NB4 (cell line): Measurements from ENCODE around the gene FSTL5.

Experiments used
- DNase-seq: peaks from one replicate; pipeline ENCODE4 v3.0.0; 2010; ENCODE audit warnings: low read depth
- H3K4me3 ChIP-seq: one replicate; pipeline ENCODE4 v1.5.1; 2011; ENCODE audit warnings: mild to moderate bottlenecking, low read depth, low read length, moderate library complexity
- MYC ChIP-seq: IDR thresholded peaks from 2 replicates; pipeline ENCODE4 v1.6.1; 2011; ENCODE audit warnings: low read depth, low read length
- POLR2A ChIP-seq: IDR thresholded peaks from 2 replicates; pipeline ENCODE4 v1.6.1; 2011; ENCODE audit warnings: mild to moderate bottlenecking; ENCODE audit not compliant: insufficient read length; ENCODE audit errors: extremely low read depth
- TF ChIP-seq, protein P1 (sequence below): IDR thresholded peaks from one replicate; pipeline ENCODE4 v1.5.1; 2012; ENCODE audit warnings: low read depth, low read length
- TF ChIP-seq, protein P2 (sequence below): IDR thresholded peaks from 2 replicates; pipeline ENCODE4 v1.6.1; 2011; ENCODE audit warnings: low read depth, low read length

FSTL5 gene

DNA sequence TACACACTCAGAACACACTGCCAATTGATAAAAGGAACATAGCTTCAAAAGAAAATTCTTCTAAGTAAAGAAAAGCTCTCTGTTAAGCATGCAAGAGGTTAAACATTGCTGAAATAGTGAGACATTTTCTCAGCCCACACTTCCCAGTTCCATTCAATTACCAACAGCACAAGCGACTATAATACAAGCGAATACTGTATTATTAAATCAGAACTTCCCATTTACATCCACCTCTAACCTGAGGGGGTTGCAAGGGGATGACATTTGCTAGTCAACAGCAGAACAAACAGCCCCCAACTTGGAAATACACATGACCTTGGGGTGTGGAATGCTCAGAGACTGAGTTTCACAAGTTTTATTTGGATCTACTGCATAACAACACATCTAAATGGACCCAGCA lies 1.1 kb downstream of the FSTL5 start:
- TF ChIP-seq, protein P1, sequence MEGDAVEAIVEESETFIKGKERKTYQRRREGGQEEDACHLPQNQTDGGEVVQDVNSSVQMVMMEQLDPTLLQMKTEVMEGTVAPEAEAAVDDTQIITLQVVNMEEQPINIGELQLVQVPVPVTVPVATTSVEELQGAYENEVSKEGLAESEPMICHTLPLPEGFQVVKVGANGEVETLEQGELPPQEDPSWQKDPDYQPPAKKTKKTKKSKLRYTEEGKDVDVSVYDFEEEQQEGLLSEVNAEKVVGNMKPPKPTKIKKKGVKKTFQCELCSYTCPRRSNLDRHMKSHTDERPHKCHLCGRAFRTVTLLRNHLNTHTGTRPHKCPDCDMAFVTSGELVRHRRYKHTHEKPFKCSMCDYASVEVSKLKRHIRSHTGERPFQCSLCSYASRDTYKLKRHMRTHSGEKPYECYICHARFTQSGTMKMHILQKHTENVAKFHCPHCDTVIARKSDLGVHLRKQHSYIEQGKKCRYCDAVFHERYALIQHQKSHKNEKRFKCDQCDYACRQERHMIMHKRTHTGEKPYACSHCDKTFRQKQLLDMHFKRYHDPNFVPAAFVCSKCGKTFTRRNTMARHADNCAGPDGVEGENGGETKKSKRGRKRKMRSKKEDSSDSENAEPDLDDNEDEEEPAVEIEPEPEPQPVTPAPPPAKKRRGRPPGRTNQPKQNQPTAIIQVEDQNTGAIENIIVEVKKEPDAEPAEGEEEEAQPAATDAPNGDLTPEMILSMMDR, result no peak
- TF ChIP-seq POLR2A, result no peak
- TF ChIP-seq, protein P2, sequence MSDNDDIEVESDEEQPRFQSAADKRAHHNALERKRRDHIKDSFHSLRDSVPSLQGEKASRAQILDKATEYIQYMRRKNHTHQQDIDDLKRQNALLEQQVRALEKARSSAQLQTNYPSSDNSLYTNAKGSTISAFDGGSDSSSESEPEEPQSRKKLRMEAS, result no peak
- no peak for TF ChIP-seq MYC
- DNase-seq, result no peak
- no peak overlapping the region for H3K4me3 ChIP-seq

DNA sequence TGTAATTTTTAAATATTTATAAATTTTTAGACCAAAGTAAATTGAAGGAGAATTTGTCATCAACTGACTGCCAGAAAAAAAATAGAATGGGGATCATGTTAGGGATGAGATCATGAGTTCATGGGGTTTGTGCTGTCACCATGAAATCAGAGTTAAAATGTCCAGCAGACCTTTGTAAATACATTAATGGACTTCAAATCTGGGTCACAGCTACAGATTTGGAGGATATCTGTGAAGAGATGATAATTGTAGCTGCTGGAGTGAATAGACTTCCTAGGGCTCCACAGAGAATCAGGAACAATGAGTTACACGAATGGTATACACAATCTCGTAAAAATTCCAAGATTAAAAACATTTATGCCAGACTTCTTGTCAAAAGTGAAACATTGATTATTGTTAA lies 6.6 kb downstream of the FSTL5 start:
- no peak for DNase-seq
- H3K4me3 ChIP-seq, result no peak overlapping the region

DNA sequence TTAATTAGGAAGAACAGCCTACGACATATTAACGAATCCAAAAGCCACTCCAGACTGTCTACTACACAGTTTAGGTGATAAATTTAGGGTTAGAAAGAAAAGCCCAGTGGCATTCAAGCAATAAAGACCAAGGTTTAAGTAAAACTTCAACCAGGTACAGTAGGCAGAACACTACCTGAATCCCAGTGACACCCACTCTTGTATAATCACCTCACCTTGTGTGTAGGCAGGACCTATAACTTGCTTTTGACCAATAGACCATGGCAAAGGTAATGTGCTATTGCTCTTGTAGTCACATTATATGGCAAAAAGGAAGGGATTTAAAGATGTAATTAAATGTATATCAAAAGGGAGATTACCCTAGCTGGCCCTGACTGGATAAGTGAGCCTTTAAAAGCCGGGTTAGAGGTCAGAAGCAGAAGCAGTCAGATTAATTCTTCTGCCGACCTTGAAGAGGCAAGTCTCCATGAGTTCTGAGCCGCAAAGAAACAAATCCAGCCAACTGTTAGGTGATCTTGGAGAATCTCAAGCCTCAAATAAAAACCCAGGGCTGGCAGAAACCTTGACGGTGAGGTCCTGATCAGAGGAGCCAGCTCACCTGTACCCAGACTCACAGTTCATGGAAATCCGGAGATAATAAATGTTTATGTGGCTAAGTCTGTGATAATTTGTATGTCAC lies 8.8 kb downstream of the FSTL5 start:
- H3K4me3 ChIP-seq, result no peak overlapping the region
- TF ChIP-seq POLR2A (no peak), MYC (no peak)
- TF ChIP-seq, protein P1, result no peak
- TF ChIP-seq, protein P2, result no peak
- no peak for DNase-seq

More for the DNA sequence above, 6.6 kb downstream of the FSTL5 start:
- TF ChIP-seq, protein P1, result no peak
- TF ChIP-seq, protein P2, result no peak
- TF ChIP-seq MYC, result no peak
- TF ChIP-seq POLR2A, result no peak

DNA sequence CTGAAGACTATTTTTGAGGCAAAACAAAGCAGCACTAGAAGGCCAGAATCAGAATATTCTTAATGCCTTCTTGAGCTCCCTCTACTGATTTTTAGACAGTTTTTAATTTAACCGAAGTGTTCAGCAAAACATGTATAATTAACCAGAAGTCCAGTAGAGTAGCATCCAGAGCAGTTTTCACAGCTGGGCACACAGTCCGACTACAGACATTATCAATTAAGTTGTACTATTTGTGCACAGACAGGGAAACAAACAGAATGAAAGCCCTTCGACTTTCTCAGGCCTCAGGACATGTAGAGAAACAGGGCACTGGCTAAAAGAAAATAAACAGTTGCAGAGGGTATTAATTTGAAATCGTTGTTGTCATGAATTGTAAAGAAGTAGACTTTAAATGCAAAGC lies 11.9 kb downstream of the FSTL5 start:
- no peak for TF ChIP-seq POLR2A
- TF ChIP-seq, protein P1, result no peak
- TF ChIP-seq MYC, result no peak
- TF ChIP-seq, protein P2, result no peak
- H3K4me3 ChIP-seq, result no peak overlapping the region
- no peak for DNase-seq

DNA sequence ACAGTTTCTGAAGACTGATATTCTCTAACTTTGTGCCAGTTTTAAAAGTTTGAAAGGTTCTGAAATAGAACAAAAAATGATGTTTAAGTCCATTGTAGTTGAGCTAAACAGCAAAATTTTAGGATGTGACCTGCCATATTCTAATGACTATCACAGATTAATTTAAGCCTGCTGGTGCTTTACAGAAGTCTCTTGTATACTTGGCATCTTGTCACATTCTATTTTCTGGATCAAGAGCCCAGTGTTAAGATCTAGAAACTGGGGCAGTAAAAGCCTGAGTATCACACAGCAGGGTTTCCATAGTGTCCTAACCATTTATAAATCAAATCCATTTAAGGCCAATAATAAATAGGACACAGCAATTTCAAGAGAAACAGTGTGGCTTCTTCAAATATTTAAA lies 12.4 kb downstream of the FSTL5 start:
- TF ChIP-seq, protein P2, result no peak
- TF ChIP-seq POLR2A, result no peak
- TF ChIP-seq, protein P1, result no peak
- TF ChIP-seq MYC, result no peak
- DNase-seq, result no peak
- no peak overlapping the region for H3K4me3 ChIP-seq

DNA sequence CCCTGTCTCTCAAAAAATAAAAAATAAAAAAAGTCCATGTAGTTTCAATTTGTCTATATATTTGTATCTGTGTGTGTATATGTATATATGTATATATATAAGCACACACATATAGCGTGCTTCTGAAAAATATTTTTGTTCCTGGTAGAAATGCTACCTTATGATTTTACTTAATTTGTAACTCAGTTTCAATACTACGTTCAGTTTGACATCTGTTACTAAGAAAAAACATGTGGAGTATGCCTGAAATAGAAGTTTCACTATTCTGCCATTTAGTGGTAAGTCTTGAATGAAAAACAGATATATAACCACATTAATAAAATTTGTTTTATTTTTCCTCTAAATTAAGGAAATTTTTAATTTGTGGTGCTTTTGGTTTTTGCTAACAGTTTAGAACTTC lies 14.2 kb downstream of the FSTL5 start:
- TF ChIP-seq MYC, result no peak
- TF ChIP-seq, protein P1, result no peak
- TF ChIP-seq, protein P2, result no peak
- TF ChIP-seq POLR2A, result no peak
- no peak for DNase-seq
- no peak overlapping the region for H3K4me3 ChIP-seq
